Bronchial epithelial cell (primary cell): ENCODE data around the gene OSBPL5. TPM values are rescaled to one million over a fixed set of nuclear protein-coding genes. Genes with fewer than 3 reads are reported as not detected.

Source experiments
- DNase-seq: peaks from one replicate; pipeline ENCODE4 v3.0.0-alpha.2; 2010; ENCODE audit warnings: low read depth
- FAIRE-seq: peaks from 2 replicates; lab custom pipeline; 2011; peaks lifted over from hg19 to GRCh38; lab: Jason Lieb, UNC
- H3K27me3 ChIP-seq: 2 replicates; pipeline ENCODE4 v1.5.1; 2011; ENCODE audit warnings: low read length; ENCODE audit not compliant: control insufficient read depth, insufficient read depth
- H3K36me3 ChIP-seq: 2 replicates; pipeline ENCODE4 v1.5.1; 2011; ENCODE audit warnings: low read length; ENCODE audit not compliant: control insufficient read depth, insufficient read depth
- H3K4me3 ChIP-seq: 2 replicates; pipeline ENCODE4 v1.5.1; 2011; ENCODE audit warnings: mild to moderate bottlenecking, low read depth, low read length, control low read depth
- CTCF ChIP-seq: IDR thresholded peaks from 2 replicates; pipeline ENCODE4 v1.5.1; 2011; ENCODE audit warnings: mild to moderate bottlenecking, moderate library complexity, low read length, control low read depth, inconsistent platforms; ENCODE audit not compliant: insufficient read depth, severe bottlenecking
- total RNA-seq: library from RNA; depleted of rRNA; stranded (reverse); fragments of >200 nt; gene quantifications from 2 replicates; pipeline ENCODE4 v1.2.1, GENCODE V29; 2014

The OSBPL5 gene
- total RNA-seq, 1 donor from 2014 or later = 21.1 TPM

GRCh38 chr11:3167143-3168119 is 2.3 kb upstream of the OSBPL5 start:
- peaks cover 17% of the 10 kb centered on the region for H3K27me3 ChIP-seq
- DNase-seq = no peak
- FAIRE-seq = no peak

DNA sequence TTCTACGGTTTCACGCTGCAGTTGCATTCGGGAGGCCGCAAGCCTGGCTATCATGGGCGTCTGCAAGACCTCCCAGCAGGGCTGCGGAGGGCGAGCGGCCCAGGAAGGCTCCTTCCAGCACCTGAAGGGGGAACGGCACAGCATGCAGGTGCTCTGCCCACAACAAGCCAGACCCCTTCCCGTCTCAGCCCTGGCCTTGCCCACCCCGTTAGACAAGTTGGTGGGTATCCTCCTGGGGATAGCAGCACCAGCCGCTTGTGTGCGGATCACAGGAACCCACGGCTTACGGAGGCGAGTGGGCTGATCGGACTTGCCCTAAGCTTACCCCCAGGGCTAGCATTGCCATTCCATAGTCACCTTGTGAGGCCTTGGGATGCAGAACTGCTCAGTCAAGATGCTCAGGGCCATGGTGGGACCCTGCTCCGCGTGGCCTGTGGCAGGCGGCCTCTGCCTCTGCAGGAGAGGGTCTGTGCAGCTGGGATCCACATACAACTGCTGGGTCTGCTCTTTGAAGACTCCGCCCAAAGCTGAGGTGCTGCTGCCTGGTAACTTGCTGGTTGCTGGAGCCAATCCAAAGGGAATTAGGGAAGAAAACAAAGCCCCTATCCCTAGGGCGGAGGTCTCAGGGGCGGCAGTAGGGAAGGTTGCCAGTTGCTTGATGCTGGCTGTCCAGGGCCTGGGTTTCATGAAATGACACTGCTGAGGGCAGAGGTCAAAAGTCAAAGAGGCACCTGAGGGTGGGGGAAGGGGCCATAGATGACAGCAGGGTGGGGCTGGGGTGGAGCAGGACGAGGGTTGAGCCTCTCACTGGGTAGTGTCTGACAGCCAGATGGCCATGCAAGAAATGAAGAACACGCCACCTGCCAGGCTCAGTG is 1.4 kb upstream of the OSBPL5 start:
- Histone ChIP-seq H3K4me3 (no peak overlapping the region), H3K27me3 (peaks cover 17% of the 10 kb centered on the region), H3K36me3 (no peaks in the 10 kb centered on the region)
- DNase-seq (no peak), FAIRE-seq (no peak)
- no peak for TF ChIP-seq CTCF

More at GRCh38 chr11:3167143-3168119, 2.3 kb upstream of the OSBPL5 start:
- TF ChIP-seq CTCF = no peak
- H3K36me3 ChIP-seq = no peaks in the 10 kb centered on the region
- H3K4me3 ChIP-seq = no peak overlapping the region

DNA sequence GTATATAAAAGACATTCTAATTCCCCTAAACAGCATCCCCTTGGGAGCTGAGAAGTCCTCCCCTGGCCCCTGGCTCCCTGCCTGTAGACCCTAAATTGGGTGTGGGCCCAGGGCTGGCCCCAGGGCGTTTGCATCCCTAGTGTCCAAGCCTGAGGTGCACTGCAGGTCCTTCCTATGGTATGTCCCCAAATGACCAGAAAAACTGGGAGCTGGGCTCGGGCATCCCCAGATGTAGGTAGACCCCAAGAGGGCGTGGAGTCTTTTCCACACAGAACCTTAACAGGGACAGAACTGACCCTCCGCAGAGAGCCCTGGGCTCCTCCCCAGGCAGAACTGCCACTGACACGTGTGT is 782 bp upstream of the OSBPL5 start:
- Histone ChIP-seq H3K36me3 (no peaks in the 10 kb centered on the region), H3K27me3 (peaks cover 12% of the 10 kb centered on the region), H3K4me3 (no peak overlapping the region)
- TF ChIP-seq CTCF = no peak
- DNase-seq (no peak), FAIRE-seq (no peak)

- Histone ChIP-seq H3K36me3 (no peaks in the 10 kb centered on the region), H3K4me3 (peak overlapping the region; percentile 52), H3K27me3 (peaks cover 10% of the 10 kb centered on the region)
- no peak for DNase-seq
- no peak for TF ChIP-seq CTCF
- FAIRE-seq = no peak
Observed at GRCh38 chr11:3164552-3165151, 458 bp downstream of the OSBPL5 start.

GRCh38 chr11:3164138-3164551 is 965 bp downstream of the OSBPL5 start:
- no peak for TF ChIP-seq CTCF
- Histone ChIP-seq H3K36me3 (no peaks in the 10 kb centered on the region), H3K27me3 (peaks cover 10% of the 10 kb centered on the region), H3K4me3 (peak overlapping the region; percentile 52)
- DNase-seq (no peak), FAIRE-seq (no peak)
